Measurements from ENCODE around the gene IDI1.

IDI1 gene

DNA sequence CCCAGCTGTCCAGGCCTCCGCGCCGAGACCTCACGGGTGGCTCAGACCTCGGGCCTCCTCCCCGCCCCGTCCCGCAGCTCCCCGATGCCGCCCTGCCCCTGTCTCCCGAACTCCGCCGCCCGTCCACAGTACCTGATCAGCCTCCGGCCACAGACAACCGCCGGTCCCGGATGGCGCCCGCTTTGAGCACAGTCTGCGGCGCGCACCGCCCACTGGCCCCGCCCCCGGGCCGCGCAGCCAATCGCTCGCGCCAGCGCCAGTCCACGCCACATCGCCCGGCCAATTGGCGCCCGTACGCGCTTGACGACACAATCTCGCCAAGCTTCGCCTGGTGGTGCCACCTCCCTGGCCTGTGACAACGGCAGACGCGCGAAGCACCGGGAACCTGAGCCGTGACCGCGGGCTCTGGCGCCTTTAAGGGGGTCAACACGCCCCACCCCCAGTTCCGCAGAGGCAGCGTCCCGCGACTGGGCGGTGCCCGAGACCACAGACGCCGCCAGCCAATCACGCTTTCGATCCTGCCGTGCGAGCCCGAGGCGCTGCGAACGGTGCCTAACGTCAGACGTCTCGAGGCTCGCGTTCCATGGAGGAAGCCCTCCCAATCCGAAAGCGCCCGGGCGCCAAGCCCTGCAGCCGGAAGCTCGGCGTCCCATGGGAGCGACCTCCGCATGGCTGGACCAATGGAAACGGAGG, at the start of gene IDI1:
Gene IDI1 (minus strand): TSS at position 388 of the 693 bp plus-strand sequence. CDS start 116 bp downstream, at position 272.
- in situ Hi-C loops (cut with MboI; ENCODE audit: low pct_unique_long_range_greater_than_20kb, low sequenced_read_pairs, unreplicated experiment), result no loop called here
- TF ChIP-seq, protein P1, sequence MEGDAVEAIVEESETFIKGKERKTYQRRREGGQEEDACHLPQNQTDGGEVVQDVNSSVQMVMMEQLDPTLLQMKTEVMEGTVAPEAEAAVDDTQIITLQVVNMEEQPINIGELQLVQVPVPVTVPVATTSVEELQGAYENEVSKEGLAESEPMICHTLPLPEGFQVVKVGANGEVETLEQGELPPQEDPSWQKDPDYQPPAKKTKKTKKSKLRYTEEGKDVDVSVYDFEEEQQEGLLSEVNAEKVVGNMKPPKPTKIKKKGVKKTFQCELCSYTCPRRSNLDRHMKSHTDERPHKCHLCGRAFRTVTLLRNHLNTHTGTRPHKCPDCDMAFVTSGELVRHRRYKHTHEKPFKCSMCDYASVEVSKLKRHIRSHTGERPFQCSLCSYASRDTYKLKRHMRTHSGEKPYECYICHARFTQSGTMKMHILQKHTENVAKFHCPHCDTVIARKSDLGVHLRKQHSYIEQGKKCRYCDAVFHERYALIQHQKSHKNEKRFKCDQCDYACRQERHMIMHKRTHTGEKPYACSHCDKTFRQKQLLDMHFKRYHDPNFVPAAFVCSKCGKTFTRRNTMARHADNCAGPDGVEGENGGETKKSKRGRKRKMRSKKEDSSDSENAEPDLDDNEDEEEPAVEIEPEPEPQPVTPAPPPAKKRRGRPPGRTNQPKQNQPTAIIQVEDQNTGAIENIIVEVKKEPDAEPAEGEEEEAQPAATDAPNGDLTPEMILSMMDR (IDR thresholded peaks at IDR 0.05; ENCODE audit: extremely low read depth, insufficient read depth, missing control alignments), result no peak
- DNase-seq (ENCODE audit: low spot score), result peak; percentile 97

DNA sequence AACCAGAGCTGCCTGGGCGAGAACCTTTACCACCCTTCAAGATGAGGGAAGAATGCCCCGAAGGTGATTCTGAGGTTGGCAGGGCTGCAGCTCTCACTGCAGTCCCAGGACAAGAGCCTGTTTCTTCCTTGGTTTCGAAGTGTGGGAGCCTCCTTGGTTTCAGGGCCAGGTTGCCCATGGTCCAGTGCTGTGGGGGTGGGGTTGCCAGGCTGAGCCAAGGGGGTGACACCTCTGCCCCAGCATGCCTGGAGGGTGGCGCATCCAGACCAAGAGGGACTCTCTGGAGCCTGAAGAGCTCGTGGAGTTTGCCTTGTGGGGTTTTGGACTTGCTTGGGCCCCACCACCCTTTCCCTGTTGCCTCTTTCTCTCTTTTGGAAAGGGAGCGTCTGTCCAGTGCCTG, 48.5 kb upstream of the IDI1 start:
- in situ Hi-C loops (cut with MboI; ENCODE audit: low pct_unique_long_range_greater_than_20kb, low sequenced_read_pairs, unreplicated experiment), result no loop called here
- TF ChIP-seq, protein P1 (IDR thresholded peaks at IDR 0.05; ENCODE audit: extremely low read depth, insufficient read depth, missing control alignments), result no peak
- DNase-seq (ENCODE audit: low spot score), result no peak

DNA sequence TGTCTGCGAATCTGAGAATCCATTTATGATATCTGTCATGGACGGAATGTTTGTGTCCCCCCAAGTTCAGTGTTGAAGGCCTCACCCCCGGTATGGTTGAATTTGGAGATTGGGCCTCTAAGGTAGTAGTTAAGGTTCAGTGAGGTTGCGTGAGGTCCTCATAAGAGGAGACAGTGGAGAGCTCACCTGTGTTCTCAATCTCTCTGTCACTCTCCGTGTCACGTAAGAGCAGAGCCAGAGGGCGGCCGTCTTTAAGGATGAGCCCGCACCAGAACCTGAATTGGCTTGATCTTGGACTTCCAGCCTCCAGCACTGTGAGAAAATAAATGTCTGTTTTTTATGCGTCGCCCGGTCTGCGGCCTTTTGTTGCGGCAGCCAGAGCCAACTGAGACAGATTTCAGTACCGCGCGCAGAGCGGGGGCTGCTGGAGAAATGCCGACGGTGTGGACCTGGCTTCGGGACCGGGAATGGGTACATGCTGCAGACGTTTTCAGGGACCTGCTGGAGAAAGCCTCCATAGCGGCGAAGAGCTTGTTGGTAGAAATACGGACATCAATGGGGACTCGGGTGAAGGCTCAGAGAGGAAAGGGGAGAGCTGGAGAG, 47.5 kb upstream of the IDI1 start:
- TF ChIP-seq, protein P1 (IDR thresholded peaks at IDR 0.05; ENCODE audit: extremely low read depth, insufficient read depth, missing control alignments), result no peak
- DNase-seq (ENCODE audit: low spot score), result no peak
- in situ Hi-C loops (cut with MboI; ENCODE audit: low pct_unique_long_range_greater_than_20kb, low sequenced_read_pairs, unreplicated experiment), result no loop called here

DNA sequence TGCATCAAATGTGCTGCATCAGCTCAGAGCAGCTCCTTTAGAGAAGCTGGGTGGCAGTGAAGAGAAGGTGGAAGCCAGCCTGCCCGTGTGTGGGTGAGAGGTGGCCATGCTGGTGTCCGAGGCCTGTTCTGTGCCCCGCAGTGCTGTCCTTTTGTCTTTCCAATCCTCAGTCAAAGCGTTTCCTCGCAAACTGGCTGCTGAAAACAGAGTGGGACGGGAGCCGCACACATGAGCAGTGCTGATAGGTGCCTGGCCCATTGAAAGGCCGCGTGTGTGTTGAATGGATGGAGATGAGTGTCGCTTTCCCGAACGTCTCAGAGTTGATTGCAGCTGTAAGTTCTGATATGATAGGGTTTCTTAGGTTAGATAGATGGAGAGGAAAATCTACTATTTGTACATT, 46.6 kb upstream of the IDI1 start:
- TF ChIP-seq, protein P1 (IDR thresholded peaks at IDR 0.05; ENCODE audit: extremely low read depth, insufficient read depth, missing control alignments), result no peak
- DNase-seq (ENCODE audit: low spot score), result no peak
- in situ Hi-C loops (cut with MboI; ENCODE audit: low pct_unique_long_range_greater_than_20kb, low sequenced_read_pairs, unreplicated experiment), result no loop called here

DNA sequence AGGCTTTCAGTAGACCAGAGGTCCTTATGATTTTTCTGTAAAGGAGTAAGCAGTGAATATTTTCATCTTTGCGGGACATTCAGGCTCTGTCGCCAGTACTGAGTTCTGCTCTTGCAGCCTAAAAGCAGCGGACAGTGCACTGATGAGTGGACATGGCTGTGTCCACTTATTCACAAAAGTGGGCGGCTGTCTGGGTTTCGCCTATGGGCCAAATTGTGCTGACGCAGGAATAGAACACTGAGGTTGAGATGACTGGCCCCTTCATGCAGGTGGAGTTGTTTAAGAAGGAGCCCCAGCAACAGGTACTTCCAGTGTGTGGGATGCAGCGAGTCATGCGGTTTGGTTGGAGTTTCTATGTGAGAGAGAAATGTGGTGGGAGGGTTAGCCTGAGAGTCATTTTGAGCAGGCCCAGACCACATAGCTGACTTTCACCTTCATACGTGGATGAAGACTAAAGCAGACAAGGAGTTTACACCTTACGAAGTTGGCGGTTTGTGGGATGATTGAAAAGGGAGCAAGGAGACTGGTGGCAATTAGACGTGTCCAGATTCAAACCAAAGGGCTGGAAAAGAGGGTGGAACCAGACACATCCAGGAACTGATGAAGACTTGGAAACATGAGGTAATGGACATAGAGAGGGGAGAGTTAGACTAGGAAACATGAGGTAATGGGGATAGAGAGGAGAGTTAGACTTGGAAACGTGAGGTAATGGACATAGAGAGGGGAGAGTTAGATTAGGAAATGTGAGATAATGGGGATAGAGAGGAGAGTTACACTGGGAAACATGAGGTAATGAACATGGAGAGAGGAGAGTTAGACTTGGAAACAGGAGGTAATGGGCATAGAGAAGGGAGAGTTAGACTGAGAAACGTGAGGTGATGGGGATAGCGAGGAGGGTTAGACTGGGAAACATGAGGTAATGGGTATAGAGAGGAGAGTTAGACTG, 45.5 kb upstream of the IDI1 start:
- in situ Hi-C loops (cut with MboI; ENCODE audit: low pct_unique_long_range_greater_than_20kb, low sequenced_read_pairs, unreplicated experiment), result no loop called here
- DNase-seq (ENCODE audit: low spot score), result peak; percentile 73
- TF ChIP-seq, protein P1 (IDR thresholded peaks at IDR 0.05; ENCODE audit: extremely low read depth, insufficient read depth, missing control alignments), result no peak

DNA sequence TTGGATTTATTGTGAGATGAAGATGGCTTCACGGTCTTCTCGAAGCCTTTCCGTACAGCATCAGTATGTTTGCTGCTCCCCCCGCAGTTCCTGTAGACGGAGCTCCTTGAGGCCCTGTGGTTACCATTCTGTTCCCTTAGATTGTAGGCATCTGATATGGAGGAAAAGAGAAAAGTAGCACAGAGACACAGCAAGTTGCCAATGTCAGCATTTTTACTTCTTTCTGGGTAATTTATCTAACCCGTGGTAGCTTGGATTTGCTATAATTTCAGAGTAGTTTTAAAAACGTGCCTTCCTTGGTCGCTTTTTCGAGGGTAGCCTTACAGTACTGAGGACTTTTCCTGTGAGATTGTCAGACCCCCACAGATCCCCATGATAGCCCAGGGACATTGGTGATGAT, 44.8 kb upstream of the IDI1 start:
- TF ChIP-seq, protein P1 (IDR thresholded peaks at IDR 0.05; ENCODE audit: extremely low read depth, insufficient read depth, missing control alignments), result no peak
- DNase-seq (ENCODE audit: low spot score), result no peak
- in situ Hi-C loops (cut with MboI; ENCODE audit: low pct_unique_long_range_greater_than_20kb, low sequenced_read_pairs, unreplicated experiment), result no loop called here

Measured in GM13977 (cell line).